Anterior cingulate cortex (tissue), 58 donors: ENCODE data around the gene FOXL3.
"Not testable (repeated sequence)": the region's sequence is repeated elsewhere in the genome, so short reads cannot be mapped to it uniquely, and the experiment has no call there.

Experiments
- DNase-seq, 58 donors: peaks; one replicate each; lab custom pipeline; 2025; lab: John Stamatoyannopoulos, UW

Gene FOXL3

DNA sequence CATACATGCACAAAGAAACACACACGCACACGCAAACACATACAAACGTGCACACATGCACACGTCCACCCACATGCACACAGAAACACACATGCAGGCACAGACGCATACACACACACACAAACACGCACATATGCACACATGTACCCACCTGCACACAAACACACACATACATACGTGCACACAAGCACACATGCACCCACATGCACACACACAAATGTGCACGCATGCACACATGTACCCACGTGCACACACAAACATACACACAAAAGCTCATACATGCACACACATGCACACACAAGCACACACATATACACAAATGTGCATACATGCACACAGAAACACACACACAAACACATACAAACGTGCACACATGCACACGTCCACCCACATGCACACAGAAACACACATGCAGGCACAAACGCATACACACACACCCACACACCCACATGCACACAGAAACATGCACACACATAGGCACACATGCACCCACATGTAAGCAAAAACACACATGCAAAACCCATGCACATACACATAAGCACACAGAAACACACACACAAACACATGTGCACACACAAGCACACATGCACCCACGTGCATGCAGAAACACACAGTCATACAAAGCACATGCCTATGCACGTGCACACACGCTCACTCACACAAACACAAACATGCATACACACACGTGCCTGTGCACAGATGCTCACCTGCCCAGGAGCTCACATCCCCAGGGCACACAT, 44.8 kb downstream of the FOXL3 start:
- no peak for DNase-seq

DNA sequence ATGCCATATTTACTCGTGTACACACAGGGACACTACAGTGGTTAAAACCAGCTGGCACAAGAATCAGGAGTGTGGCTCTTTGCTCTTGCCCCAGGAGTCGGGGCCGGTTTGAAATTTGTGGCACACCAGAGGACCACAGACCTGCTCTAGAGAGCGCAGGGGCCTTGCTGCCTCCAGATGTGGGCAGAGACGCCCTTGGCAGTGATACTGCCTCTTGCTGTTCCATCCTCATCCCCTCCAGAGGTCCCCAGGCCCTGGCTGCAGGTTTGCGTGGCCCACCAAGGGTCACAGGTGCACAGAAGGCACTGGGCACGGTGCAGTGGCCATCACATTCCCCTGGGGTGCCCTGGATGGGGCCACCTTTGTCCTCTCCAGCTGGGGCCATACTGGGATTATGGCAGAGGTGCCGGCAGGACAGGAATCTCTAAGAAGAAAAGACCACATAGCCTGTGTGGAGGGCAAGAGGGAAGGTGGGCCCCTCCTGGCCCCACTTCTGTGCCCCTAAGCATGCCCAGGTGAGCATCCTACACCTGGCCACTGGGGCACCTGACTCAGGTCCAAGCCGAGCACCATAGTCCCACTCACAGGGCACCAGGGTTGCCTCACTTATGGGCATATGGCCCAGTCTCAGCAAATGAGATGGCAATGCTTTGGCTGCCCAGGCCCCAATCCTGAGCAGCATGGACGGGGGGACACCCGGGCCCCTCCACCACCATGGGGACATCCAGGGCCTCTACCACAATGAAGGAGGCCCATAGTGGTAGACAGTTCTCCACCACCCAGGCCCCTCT, 45.6 kb downstream of the FOXL3 start:
- DNase-seq, result no peak

- not testable (repeated sequence) for DNase-seq
Measured at GRCh38 chr7:336149-336533, 46.2 kb downstream of the FOXL3 start.

GRCh38 chr7:336810-337566, 47.0 kb downstream of the FOXL3 start:
- DNase-seq, result no peak

DNA sequence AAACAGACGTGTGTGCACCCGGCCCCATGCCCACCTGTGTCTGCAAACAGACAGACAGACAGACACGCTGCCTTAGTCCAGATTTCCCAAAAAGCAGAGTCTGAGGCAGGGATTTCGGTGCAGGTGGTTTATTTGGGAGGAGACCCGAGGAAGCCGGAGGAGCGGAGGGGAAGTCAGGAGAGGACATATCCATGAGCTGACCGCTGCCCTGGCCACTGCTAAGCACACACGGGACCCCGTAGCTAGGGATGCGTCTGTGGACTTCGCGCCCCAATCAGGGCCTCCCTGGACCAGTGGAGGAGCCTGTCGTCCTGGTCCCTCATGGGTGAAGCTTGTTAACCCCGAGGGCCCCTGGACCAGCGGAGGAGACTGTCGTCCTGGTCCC, 47.6 kb downstream of the FOXL3 start:
- DNase-seq, result no peak

- DNase-seq, result peak in 2 of 58 donors; percentile 5 to 17
Measured at GRCh38 chr7:338295-339061, 48.5 kb downstream of the FOXL3 start.

- no peak for DNase-seq
Measured at GRCh38 chr7:339062-339342, 49.0 kb downstream of the FOXL3 start.

DNA sequence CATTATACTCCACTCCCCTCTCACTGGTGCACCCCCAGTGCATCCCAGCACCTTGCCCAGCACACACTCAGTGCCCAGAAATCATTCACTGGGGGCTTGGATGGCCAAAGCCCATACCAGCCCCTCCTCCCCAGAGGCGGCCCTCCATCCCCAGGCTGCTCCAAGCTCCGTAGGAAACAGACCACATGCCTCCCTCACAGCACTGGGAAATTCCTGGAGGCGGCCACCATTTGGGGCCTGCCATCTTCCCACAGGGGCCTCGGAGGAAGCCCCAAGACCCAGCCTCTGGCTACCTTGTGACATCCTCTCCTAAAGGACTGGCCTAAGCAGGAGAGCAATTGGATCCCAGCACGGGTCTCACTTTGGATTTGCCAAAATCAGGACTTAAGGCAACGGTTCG, 49.7 kb downstream of the FOXL3 start:
- DNase-seq, result no peak

DNA sequence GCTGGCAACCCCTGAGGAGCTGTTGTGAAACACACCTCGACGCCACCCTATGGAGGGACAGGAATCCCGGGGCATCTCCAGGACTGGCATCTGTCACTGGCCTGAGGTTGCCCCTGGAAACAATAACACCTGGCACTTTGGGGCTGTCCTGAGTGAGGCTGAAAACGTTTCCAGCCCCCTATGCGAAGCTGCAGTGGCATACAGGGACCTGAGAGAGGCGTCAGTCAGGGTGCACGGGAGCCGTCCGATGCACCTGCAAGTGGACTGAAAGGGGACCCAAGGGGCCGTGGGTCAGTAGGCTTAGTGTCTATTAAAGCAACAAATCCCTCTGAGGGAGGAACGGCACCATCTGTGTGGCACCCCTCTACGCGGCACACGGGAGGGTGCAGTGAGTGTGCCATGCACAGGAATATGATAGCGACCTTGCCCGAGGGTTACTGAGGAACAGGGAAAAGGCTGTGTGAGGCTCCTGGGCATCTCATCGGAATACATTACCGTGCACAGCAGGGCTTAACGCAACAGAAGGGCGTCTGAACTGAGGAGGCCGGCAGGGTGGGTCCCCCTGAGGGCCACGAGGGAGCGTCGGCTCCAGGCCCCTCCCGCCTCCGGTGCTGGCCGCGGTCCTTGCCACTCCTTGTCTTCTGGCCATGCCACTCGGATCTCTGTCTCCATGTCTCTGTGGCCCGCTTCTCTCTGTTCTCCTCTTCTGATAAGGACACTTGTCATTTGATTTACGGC, 50.4 kb downstream of the FOXL3 start:
- no peak for DNase-seq
